Measurements from ENCODE around the gene RILP. TPM values are rescaled to one million over a fixed set of nuclear protein-coding genes. Genes with fewer than 3 reads are reported as not detected.

RILP gene
- polyA plus RNA-seq, 4 donors = 3.7 to 7.5 (median 5.2) TPM

GRCh38 chr17:1605681-1606351 lies 43.9 kb downstream of the RILP start:
- DNase-seq (ENCODE audit: low read depth in 4 of 4, low spot score in 3 of 4) = no peak

DNA sequence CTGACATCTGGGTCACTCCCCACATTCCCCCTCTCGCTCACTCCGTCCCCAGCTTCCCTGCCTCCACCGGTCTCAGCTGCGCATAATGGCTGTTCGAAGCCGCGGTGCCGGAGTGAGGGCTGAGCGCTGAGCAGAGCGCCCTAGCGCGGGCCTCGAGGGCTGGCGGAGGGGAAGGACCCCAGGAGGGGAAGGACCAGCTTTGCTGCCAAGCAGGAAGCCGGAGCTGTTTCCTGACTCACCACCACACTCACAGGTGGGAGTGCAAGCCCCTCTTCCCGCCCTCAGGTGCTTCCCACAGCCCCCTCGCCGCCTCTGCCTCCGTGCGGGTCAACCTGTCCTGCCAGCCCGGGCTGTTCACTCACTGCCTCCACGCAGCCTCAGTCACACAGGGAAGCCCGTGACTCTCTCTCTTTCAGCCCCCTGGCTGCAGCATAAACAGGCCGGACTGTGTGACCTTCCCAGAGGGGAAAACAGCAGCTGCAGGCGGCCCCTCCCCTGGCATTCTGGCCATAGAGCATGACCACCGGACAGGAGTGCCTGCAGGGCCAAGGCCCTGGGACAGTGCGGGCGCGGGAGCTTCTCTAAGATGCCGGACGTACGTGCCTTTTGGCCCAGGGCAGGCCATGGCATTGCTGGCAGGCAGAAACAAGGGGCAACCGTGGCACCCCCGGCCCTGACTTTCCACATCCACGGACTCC lies 44.7 kb downstream of the RILP start:
- DNase-seq (ENCODE audit: low read depth in 4 of 4, low spot score in 3 of 4) = no peak

DNA sequence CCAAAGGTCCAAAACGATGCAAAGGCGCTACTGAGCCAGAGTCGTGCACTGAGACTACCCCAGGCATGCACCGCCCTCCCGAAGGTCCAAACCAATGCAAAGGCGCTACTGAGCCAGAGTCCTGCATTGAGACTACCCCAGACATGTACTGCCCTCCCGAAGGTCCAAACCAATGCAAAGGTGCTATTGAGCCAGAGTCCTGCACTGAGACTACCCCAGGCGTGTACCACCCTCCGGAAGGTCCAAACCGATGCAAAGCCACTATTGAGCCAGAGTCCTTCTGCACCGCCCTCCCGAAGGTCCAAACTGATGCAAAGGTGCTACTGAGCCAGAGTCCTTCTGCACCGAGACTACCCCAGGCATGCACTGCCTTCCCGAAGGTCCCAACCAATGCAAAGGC lies 48.1 kb downstream of the RILP start:
- DNase-seq (ENCODE audit: low read depth in 4 of 4, low spot score in 3 of 4) = no peak

DNA sequence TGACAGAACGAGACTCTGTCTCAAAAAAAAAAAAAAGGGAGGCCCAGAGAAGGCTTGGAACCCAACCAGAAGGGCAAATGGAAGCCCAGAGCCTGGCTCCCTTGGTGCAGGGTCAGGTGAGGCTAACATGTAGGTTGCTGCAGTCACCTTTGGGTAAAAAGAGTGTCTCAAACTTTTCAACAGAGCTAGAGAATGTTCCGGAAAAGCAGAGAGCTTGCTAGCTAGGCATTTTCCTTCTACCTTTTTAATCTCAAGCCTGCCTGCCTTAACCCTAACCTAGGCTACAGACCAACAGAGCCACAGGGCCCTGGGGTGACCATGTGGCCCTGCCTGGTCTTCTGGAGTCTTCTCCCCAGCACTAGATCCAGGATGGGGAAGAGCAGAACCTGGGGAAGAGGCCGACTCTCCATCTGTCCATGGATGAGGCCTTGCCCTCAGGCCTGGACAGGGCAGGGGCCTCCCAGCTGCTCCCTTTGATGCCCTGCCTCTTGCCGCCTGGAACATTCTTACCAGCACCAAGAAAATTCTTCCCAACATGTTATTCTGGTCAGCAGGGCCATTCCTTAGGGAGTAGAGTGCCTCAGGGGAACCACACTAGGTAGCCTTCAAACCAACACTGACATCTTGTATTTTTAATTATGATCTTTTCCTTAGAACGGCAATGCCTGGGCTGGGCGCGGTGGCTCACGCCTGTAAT lies 51.1 kb downstream of the RILP start:
- no peak for DNase-seq (ENCODE audit: low read depth in 4 of 4, low spot score in 3 of 4)

DNA sequence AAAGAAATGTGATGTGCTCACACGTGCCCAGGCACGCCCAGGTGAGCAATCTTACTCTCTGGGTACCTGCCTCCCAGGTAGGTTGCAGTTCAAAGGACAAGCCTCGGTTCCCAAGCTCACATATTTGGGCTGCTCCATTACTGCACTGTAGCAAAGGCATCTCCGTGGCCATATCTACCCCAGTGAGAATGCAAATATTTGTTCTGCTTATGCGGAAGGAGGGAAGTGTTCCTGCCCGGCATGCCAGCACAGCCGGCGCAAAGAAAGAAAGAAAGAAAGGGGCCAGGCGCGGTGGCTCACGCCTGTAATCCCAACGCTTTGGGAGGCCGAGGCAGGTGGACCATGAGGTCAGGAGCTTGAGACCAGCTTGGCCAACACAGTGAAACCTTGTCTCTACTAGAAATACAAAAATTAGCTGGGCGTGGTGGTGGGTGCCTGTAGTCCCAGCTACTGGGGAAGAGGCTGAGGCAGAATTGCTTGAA lies 51.8 kb downstream of the RILP start:
- DNase-seq (ENCODE audit: low read depth in 4 of 4, low spot score in 3 of 4) = no peak

Other genes starting within 250 kb of the RILP start
- 1,000 to 10,000 TPM in 2 of 4 donors, 100 to 1,000 TPM in 2; 690 to 1,194 (median 1,057) TPM for gene YWHAE, start 249.6 kb downstream of the RILP start, polyA plus RNA-seq (ENCODE audit: insufficient read length in 4 of 4)
- 10 to 100 TPM; 57.3 to 67.9 (median 66.2) TPM for gene CRK, start 193.6 kb downstream of the RILP start, polyA plus RNA-seq (ENCODE audit: insufficient read length in 4 of 4)
- gene MYO1C, start 157.2 kb downstream of the RILP start, polyA plus RNA-seq (ENCODE audit: insufficient read length in 4 of 4) = 10 to 100 TPM; 67.3 to 79.2 (median 74.3) TPM
- 10 to 100 TPM; 13.1 to 29.3 (median 22.7) TPM for gene INPP5K, start 133.3 kb downstream of the RILP start, polyA plus RNA-seq (ENCODE audit: insufficient read length in 4 of 4)
- gene PITPNA, start 87.1 kb downstream of the RILP start, polyA plus RNA-seq (ENCODE audit: insufficient read length in 4 of 4) = 10 to 100 TPM; 55.2 to 90.6 (median 78.5) TPM
- 10 to 100 TPM in 3 of 4 donors, 1 to 10 TPM in 1; 5.9 to 36.4 (median 26.2) TPM for gene SLC43A2, start 21.0 kb downstream of the RILP start, polyA plus RNA-seq (ENCODE audit: insufficient read length in 4 of 4)
- gene SCARF1, start 4.1 kb downstream of the RILP start, polyA plus RNA-seq (ENCODE audit: insufficient read length in 4 of 4) = 1 to 10 TPM; 4.7 to 9.5 (median 5.9) TPM
- 100 to 1,000 TPM; 229 to 335 (median 277) TPM for gene PRPF8, start 35.0 kb upstream of the RILP start, polyA plus RNA-seq (ENCODE audit: insufficient read length in 4 of 4)
- 1 to 10 TPM; 5.6 to 8.3 (median 7.1) TPM for gene TLCD2, start 60.5 kb upstream of the RILP start, polyA plus RNA-seq (ENCODE audit: insufficient read length in 4 of 4)
- 10 to 100 TPM in 3 of 4 donors, 1 to 10 TPM in 1; 9.9 to 21.2 (median 13.3) TPM for gene WDR81, start 74.8 kb upstream of the RILP start, polyA plus RNA-seq (ENCODE audit: insufficient read length in 4 of 4)
- gene SERPINF2, start 93.0 kb upstream of the RILP start, polyA plus RNA-seq (ENCODE audit: insufficient read length in 4 of 4) = 100 to 1,000 TPM in 1 of 4 donors, 10 to 100 TPM in 2, 1 to 10 TPM in 1; 5.8 to 106 (median 79.7) TPM
- 100 to 1,000 TPM; 131 to 385 (median 198) TPM for gene SERPINF1, start 112.2 kb upstream of the RILP start, polyA plus RNA-seq (ENCODE audit: insufficient read length in 4 of 4)
- gene SMYD4, start 180.0 kb upstream of the RILP start, polyA plus RNA-seq (ENCODE audit: insufficient read length in 4 of 4) = 10 to 100 TPM; 12.9 to 18.6 (median 15.1) TPM
- 100 to 1,000 TPM; 105 to 142 (median 123) TPM for gene RPA1, start 180.1 kb upstream of the RILP start, polyA plus RNA-seq (ENCODE audit: insufficient read length in 4 of 4)